H9 (cell line): ENCODE measurements around the gene C1orf115. TPM values are rescaled to one million over a fixed set of nuclear protein-coding genes. Genes with fewer than 3 reads are reported as not detected.

Experiments
- DNase-seq: peaks from one replicate; pipeline ENCODE4 v3.0.0-alpha.2; 2017
- H2AFZ ChIP-seq: one replicate; pipeline ENCODE4 v1.6.1; 2013; ENCODE audit warnings: mild to moderate bottlenecking, low read length, control low read depth, moderate library complexity
- H2AK5ac ChIP-seq: 2 replicates; pipeline ENCODE4 v1.6.1; 2013; ENCODE audit warnings: low read length, control low read depth, mixed read lengths; ENCODE audit not compliant: insufficient read length
- H2BK120ac ChIP-seq: one replicate; pipeline ENCODE4 v1.6.1; 2013; ENCODE audit warnings: low read depth, mild to moderate bottlenecking, low read length, control low read depth, inconsistent platforms; ENCODE audit not compliant: poor library complexity, severe bottlenecking
- H2BK12ac ChIP-seq: 2 replicates; pipeline ENCODE4 v1.6.1; 2013; ENCODE audit warnings: low read length, control low read depth, mixed read lengths, low read depth; ENCODE audit not compliant: insufficient read length
- H2BK15ac ChIP-seq: 2 replicates; pipeline ENCODE4 v1.6.1; 2013; ENCODE audit warnings: low read depth, low read length, control low read depth
- H2BK20ac ChIP-seq: one replicate; pipeline ENCODE4 v1.6.1; 2013; ENCODE audit warnings: low read depth, mild to moderate bottlenecking, low read length, control low read depth, inconsistent platforms; ENCODE audit not compliant: poor library complexity, severe bottlenecking
- H2BK5ac ChIP-seq: 2 replicates; pipeline ENCODE4 v1.6.1; 2013; ENCODE audit warnings: low read length, control low read depth, mixed read lengths; ENCODE audit not compliant: insufficient read length
- H3K14ac ChIP-seq: 2 replicates; pipeline ENCODE4 v1.6.1; 2013; ENCODE audit warnings: low read length, control low read depth; ENCODE audit not compliant: insufficient read depth
- H3K18ac ChIP-seq: 2 replicates; pipeline ENCODE4 v1.6.1; 2013; ENCODE audit warnings: low read depth, mild to moderate bottlenecking, mixed read lengths, low read length, control low read depth; ENCODE audit not compliant: insufficient read length
- H3K23ac ChIP-seq: 2 replicates; pipeline ENCODE4 v1.6.1; 2013; ENCODE audit warnings: low read length, control low read depth, mixed read lengths, low read depth; ENCODE audit not compliant: insufficient read length
- H3K23me2 ChIP-seq: 2 replicates; pipeline ENCODE4 v1.6.1; 2013; ENCODE audit warnings: low read depth, mild to moderate bottlenecking, mixed read lengths, low read length, control low read depth; ENCODE audit not compliant: insufficient read length, poor library complexity, severe bottlenecking
- H3K27ac ChIP-seq: 2 replicates; pipeline ENCODE4 v1.5.1; 2013; ENCODE audit warnings: low read length, control low read depth, mixed read lengths, low read depth; ENCODE audit not compliant: insufficient read length
- H3K27me3 ChIP-seq: 2 replicates; pipeline ENCODE4 v1.6.1; 2013; ENCODE audit warnings: low read length, control low read depth, inconsistent platforms; ENCODE audit not compliant: insufficient read depth
- H3K4ac ChIP-seq: 2 replicates; pipeline ENCODE4 v1.6.1; 2013; ENCODE audit warnings: low read depth, mild to moderate bottlenecking, control low read depth, inconsistent platforms, low read length, moderate library complexity
- H3K4me1 ChIP-seq: 2 replicates; pipeline ENCODE4 v1.6.1; 2013; ENCODE audit warnings: low read length, control low read depth, inconsistent platforms; ENCODE audit not compliant: insufficient read depth
- H3K4me2 ChIP-seq: 2 replicates; pipeline ENCODE4 v1.6.1; 2013; ENCODE audit warnings: low read length, control low read depth, mixed read lengths; ENCODE audit not compliant: insufficient read length, insufficient read depth
- H3K56ac ChIP-seq: 2 replicates; pipeline ENCODE4 v1.6.1; 2013; ENCODE audit warnings: low read depth, mild to moderate bottlenecking, mixed read lengths, low read length, control low read depth; ENCODE audit not compliant: insufficient read length
- H3K79me1 ChIP-seq: 2 replicates; pipeline ENCODE4 v1.6.1; 2013; ENCODE audit warnings: low read depth, mild to moderate bottlenecking, moderate library complexity, low read length, control low read depth, inconsistent platforms; ENCODE audit not compliant: insufficient read depth, poor library complexity, severe bottlenecking
- H3K79me2 ChIP-seq: 2 replicates; pipeline ENCODE4 v1.6.1; 2013; ENCODE audit warnings: low read length, control low read depth, inconsistent platforms; ENCODE audit not compliant: insufficient read depth
- H3K9ac ChIP-seq: 2 replicates; pipeline ENCODE4 v1.6.1; 2013; ENCODE audit warnings: low read length, control low read depth, mixed read lengths; ENCODE audit not compliant: insufficient read length; ENCODE audit errors: extremely low read depth
- H3K9me3 ChIP-seq: one replicate; pipeline ENCODE4 v1.6.1; 2013; ENCODE audit warnings: low read depth, low read length, inconsistent platforms; ENCODE audit not compliant: control insufficient read depth
- H3T11ph ChIP-seq: one replicate; pipeline ENCODE4 v1.6.1; 2013; ENCODE audit warnings: mild to moderate bottlenecking, low read length, control low read depth, inconsistent platforms
- H4K20me1 ChIP-seq: one replicate; pipeline ENCODE4 v1.6.1; 2013; ENCODE audit not compliant: control insufficient read depth, insufficient read length, insufficient read depth
- H4K5ac ChIP-seq: 2 replicates; pipeline ENCODE4 v1.6.1; 2013; ENCODE audit warnings: low read depth, mild to moderate bottlenecking, mixed read lengths, low read length, control low read depth; ENCODE audit not compliant: insufficient read length
- H4K8ac ChIP-seq: replicated peaks from 2 replicates; pipeline ENCODE4 v1.6.1; 2013; ENCODE audit warnings: low read length, control low read depth, mixed read lengths, low read depth; ENCODE audit not compliant: insufficient read length
- H4K91ac ChIP-seq: 2 replicates; pipeline ENCODE4 v1.6.1; 2013; ENCODE audit warnings: low read depth, mild to moderate bottlenecking, moderate library complexity, mixed read lengths, low read length, control low read depth; ENCODE audit not compliant: insufficient read length
- H3K27ac Mint-ChIP-seq, 3 experiments: 2 replicates in 2 of 3; 3 replicates in 1 of 3; pipeline ENCODE4 v1.8.0; 2020 to 2021; ENCODE audit warnings: mixed read lengths in 3 of 3, mild to moderate bottlenecking in 1 of 3, moderate library complexity in 1 of 3
- H3K27me3 Mint-ChIP-seq: 2 replicates; pipeline ENCODE4 v1.8.0; 2021; ENCODE audit warnings: low read depth, mild to moderate bottlenecking, moderate library complexity, mixed read lengths
- H3K36me3 Mint-ChIP-seq, 3 experiments: 2 replicates in 2 of 3; 3 replicates in 1 of 3; pipeline ENCODE4 v1.8.0; 2020 to 2021; ENCODE audit warnings: low read depth in 3 of 3, mixed read lengths in 3 of 3; ENCODE audit not compliant: insufficient read depth in 1 of 3
- H3K4me1 Mint-ChIP-seq, 2 experiments: 2 replicates each; pipeline ENCODE4 v1.8.0; 2020; ENCODE audit warnings: mixed read lengths in 2 of 2
- H3K4me3 Mint-ChIP-seq, 2 experiments: 2 replicates in 1 of 2; 3 replicates in 1 of 2; pipeline ENCODE4 v1.8.0; 2020 to 2021; ENCODE audit warnings: mild to moderate bottlenecking in 2 of 2, mixed read lengths in 2 of 2, moderate library complexity in 1 of 2
- H3K9me3 Mint-ChIP-seq, 2 experiments: 2 replicates in 1 of 2; 3 replicates in 1 of 2; pipeline ENCODE4 v1.8.0; 2020; ENCODE audit warnings: mild to moderate bottlenecking in 2 of 2, mixed read lengths in 2 of 2, moderate library complexity in 1 of 2
- CTCF ChIP-seq: fragments of 200-600 bp; sonication (generic); conservative IDR thresholded peaks from 3 replicates; pipeline ENCODE4 v1.8.0; 2021; ENCODE audit warnings: antibody characterized with exemption, mild to moderate bottlenecking
- WGBS: extraction: QIAGEN DNeasy Blood & Tissue Kit; methylation state at CpG from one replicate; pipeline ENCODE4 v1.1.7; 2013; ENCODE audit warnings: missing lambda C conversion rate, low lambda C conversion rate, mixed read lengths; ENCODE audit not compliant: insufficient read length; ENCODE audit errors: extremely low coverage; 5-methylcytosine and 5-hydroxymethylcytosine counted together
- total RNA-seq: library from RNA; stranded (reverse); gene quantifications from 2 replicates; pipeline ENCODE4 v1.2.1, GENCODE V29; 2021

C1orf115 gene
- total RNA-seq, 1 experiment from 2014 or later: 6.0 TPM

GRCh38 chr1:220700556-220701179 lies 10.5 kb downstream of the C1orf115 start:
- H2AK5ac ChIP-seq: no peak overlapping the region
- no peak overlapping the region for H3K9ac ChIP-seq
- H2BK120ac ChIP-seq: no peak overlapping the region
- H4K20me1 ChIP-seq: no peaks in the 10 kb centered on the region
- Mint-ChIP-seq H3K4me3 (no peak overlapping the region), H3K27ac (no peak overlapping the region), H3K4me1 (peaks cover 25 to 27% of the 10 kb centered on the region in 2 experiments), H3K36me3 (peaks cover 0 to 3% (median 0%) of the 10 kb centered on the region in 3 experiments; a peak in 2 of 7 replicates), H3K9me3 (no peaks in the 10 kb centered on the region), H3K27me3 (no peaks in the 10 kb centered on the region)
- H3K4me1 ChIP-seq: no peaks in the 10 kb centered on the region
- H4K5ac ChIP-seq: no peak overlapping the region
- H3K27ac ChIP-seq: no peak overlapping the region
- no peak overlapping the region for H4K8ac ChIP-seq
- H2BK20ac ChIP-seq: no peak overlapping the region
- no peak for DNase-seq
- H3K23me2 ChIP-seq: no peaks in the 10 kb centered on the region
- H3K23ac ChIP-seq: no peak overlapping the region
- no peak overlapping the region for H3K4me2 ChIP-seq
- WGBS: no CpG with 5 or more reads among the region's 2 CpGs
- no peak overlapping the region for H2BK12ac ChIP-seq
- no peaks in the 10 kb centered on the region for H3K9me3 ChIP-seq
- H3K56ac ChIP-seq: no peak overlapping the region
- no peak overlapping the region for H3K14ac ChIP-seq
- no peaks in the 10 kb centered on the region for H3K79me2 ChIP-seq
- no peak overlapping the region for H2BK15ac ChIP-seq
- no peaks in the 10 kb centered on the region for H3K27me3 ChIP-seq
- H2BK5ac ChIP-seq: no peak overlapping the region
- TF ChIP-seq CTCF: no peak
- no peak overlapping the region for H3K4ac ChIP-seq
- H3K79me1 ChIP-seq: no peaks in the 10 kb centered on the region
- H4K91ac ChIP-seq: no peak overlapping the region
- H2AFZ ChIP-seq: no peak overlapping the region
- H3K18ac ChIP-seq: no peak overlapping the region
- H3T11ph ChIP-seq: no peak overlapping the region
